ENCODE data around the gene PLAAT2. TPM values are rescaled to one million over a fixed set of nuclear protein-coding genes. Genes with fewer than 3 reads are reported as not detected.

The PLAAT2 gene
- total RNA-seq, 1 experiment from 2014 or later, result 0.58 TPM

GRCh38 chr11:63590024-63590788 is 27.0 kb upstream of the PLAAT2 start:
- DNase-seq (ENCODE audit: unreplicated experiment), result no peak
- Mint-ChIP-seq H3K27ac (ENCODE audit: low read depth, unreplicated experiment) (no peak overlapping the region), H3K27me3 (ENCODE audit: insufficient read depth, unreplicated experiment) (no peaks in the 10 kb centered on the region), H3K4me1 (ENCODE audit: insufficient read depth, unreplicated experiment) (peaks cover under 1% of the 10 kb centered on the region), H3K9me3 (ENCODE audit: unreplicated experiment) (no peaks in the 10 kb centered on the region), H3K4me3 (ENCODE audit: unreplicated experiment) (no peak overlapping the region), H3K36me3 (ENCODE audit: insufficient read depth, unreplicated experiment) (no peaks in the 10 kb centered on the region)
- ChIA-PET POLR2A (no interaction called here), CTCF (interaction anchor here (0.6 to 0.7 kb wide), 2 partner anchors 60 to 681 kb away, joined by 3 read pairs; no protein-coding TSS in a partner anchor)
- no peak for TF ChIP-seq CTCF (IDR thresholded peaks at IDR 0.05; ENCODE audit: unreplicated experiment)
- intact Hi-C loops (cut with micrococcal nuclease), result no loop called here
- no TSS peak for BruUV-seq (replicated peaks)

GRCh38 chr11:63589000-63589399 is 25.8 kb upstream of the PLAAT2 start:
- ChIA-PET POLR2A (interaction anchor here (0.6 to 1.5 kb wide), 2 partner anchors 31 to 40 kb away, joined by 3 read pairs; no protein-coding TSS in a partner anchor), CTCF (interaction anchor here (1.3 to 1.6 kb wide), 2 partner anchors 15 to 110 kb away, joined by 3 read pairs; no protein-coding TSS in a partner anchor)
- no peaks in the 10 kb centered on the region for H3K27me3 Mint-ChIP-seq (ENCODE audit: insufficient read depth, unreplicated experiment)
- no peaks in the 10 kb centered on the region for H3K4me1 Mint-ChIP-seq (ENCODE audit: insufficient read depth, unreplicated experiment)
- no peak for DNase-seq (ENCODE audit: unreplicated experiment)
- intact Hi-C loops (cut with micrococcal nuclease), result no loop called here
- no peak overlapping the region for H3K27ac Mint-ChIP-seq (ENCODE audit: low read depth, unreplicated experiment)
- H3K36me3 Mint-ChIP-seq (ENCODE audit: insufficient read depth, unreplicated experiment), result no peaks in the 10 kb centered on the region
- BruUV-seq (replicated peaks), result no TSS peak
- no peaks in the 10 kb centered on the region for H3K9me3 Mint-ChIP-seq (ENCODE audit: unreplicated experiment)
- no peak for TF ChIP-seq CTCF (IDR thresholded peaks at IDR 0.05; ENCODE audit: unreplicated experiment)
- H3K4me3 Mint-ChIP-seq (ENCODE audit: unreplicated experiment), result no peak overlapping the region

GRCh38 chr11:63586451-63587166 is 23.4 kb upstream of the PLAAT2 start:
- H3K4me3 Mint-ChIP-seq (ENCODE audit: unreplicated experiment), result no peak overlapping the region

More at GRCh38 chr11:63586451-63587166, 23.4 kb upstream of the PLAAT2 start:
- no peak for DNase-seq (ENCODE audit: unreplicated experiment)
- Mint-ChIP-seq H3K4me1 (ENCODE audit: insufficient read depth, unreplicated experiment) (no peaks in the 10 kb centered on the region), H3K27me3 (ENCODE audit: insufficient read depth, unreplicated experiment) (no peaks in the 10 kb centered on the region), H3K27ac (ENCODE audit: low read depth, unreplicated experiment) (no peak overlapping the region), H3K36me3 (ENCODE audit: insufficient read depth, unreplicated experiment) (no peaks in the 10 kb centered on the region), H3K9me3 (ENCODE audit: unreplicated experiment) (peaks cover 5% of the 10 kb centered on the region)
- no TSS peak for BruUV-seq (replicated peaks)
- intact Hi-C loops (cut with micrococcal nuclease), result no loop called here
- no peak for TF ChIP-seq CTCF (IDR thresholded peaks at IDR 0.05; ENCODE audit: unreplicated experiment)
- CTCF ChIA-PET, result interaction anchor here (0.6 kb wide), 1 partner anchor 108 kb away, joined by 3 read pairs; no protein-coding TSS in a partner anchor
- POLR2A ChIA-PET, result interaction anchor here (0.7 kb wide), 1 partner anchor 271 kb away, joined by 4 read pairs; no protein-coding TSS in a partner anchor

Data from MCF 10A (cell line).